Measurements from ENCODE around the gene ETFDH.
"Not testable (repeated sequence)": the region's sequence is repeated elsewhere in the genome, so short reads cannot be mapped to it uniquely, and the experiment has no call there.

The ETFDH gene

GRCh38 chr4:158724637-158725036 is 52.5 kb downstream of the ETFDH start:
- peaks cover 7 to 8% of the 10 kb centered on the region in 2 donors for H3K36me3 ChIP-seq (ENCODE audit: control insufficient read depth in 1 of 2, insufficient read depth in 2 of 2, low read length in 2 of 2)
- no peaks in the 10 kb centered on the region for H3K9me3 ChIP-seq (ENCODE audit: control insufficient read depth in 1 of 2, low read length in 2 of 2)
- no peak overlapping the region for H3K27ac ChIP-seq (ENCODE audit: low read length)
- H3K4me1 ChIP-seq (ENCODE audit: control insufficient read depth in 1 of 2, insufficient read depth in 2 of 2, low read length in 2 of 2): peaks cover 0 to 11% of the 10 kb centered on the region in 2 donors
- no peaks in the 10 kb centered on the region for H3K27me3 ChIP-seq (ENCODE audit: low read depth, low read length)
- no peak overlapping the region for H3K4me3 ChIP-seq (ENCODE audit: low read depth in 1 of 2, low read length in 2 of 2)

GRCh38 chr4:158726633-158727032 is 54.5 kb downstream of the ETFDH start:
- Histone ChIP-seq H3K4me1 (ENCODE audit: control insufficient read depth in 1 of 2, insufficient read depth in 2 of 2, low read length in 2 of 2) (peaks cover 0 to 10% of the 10 kb centered on the region in 2 donors), H3K27ac (ENCODE audit: low read length) (no peak overlapping the region), H3K27me3 (ENCODE audit: low read depth, low read length) (no peaks in the 10 kb centered on the region)

GRCh38 chr4:158728236-158728635 is 56.1 kb downstream of the ETFDH start:
- Histone ChIP-seq H3K27me3 (ENCODE audit: low read depth, low read length) (no peaks in the 10 kb centered on the region), H3K36me3 (ENCODE audit: control insufficient read depth in 1 of 2, insufficient read depth in 2 of 2, low read length in 2 of 2) (no peaks in the 10 kb centered on the region), H3K4me3 (ENCODE audit: low read depth in 1 of 2, low read length in 2 of 2) (no peak overlapping the region), H3K27ac (ENCODE audit: low read length) (no peak overlapping the region), H3K4me1 (ENCODE audit: control insufficient read depth in 1 of 2, insufficient read depth in 2 of 2, low read length in 2 of 2) (no peaks in the 10 kb centered on the region), H3K9me3 (ENCODE audit: control insufficient read depth in 1 of 2, low read length in 2 of 2) (no peaks in the 10 kb centered on the region)

More at GRCh38 chr4:158726633-158727032, 54.5 kb downstream of the ETFDH start:
- Histone ChIP-seq H3K4me3 (ENCODE audit: low read depth in 1 of 2, low read length in 2 of 2) (no peak overlapping the region), H3K9me3 (ENCODE audit: control insufficient read depth in 1 of 2, low read length in 2 of 2) (no peaks in the 10 kb centered on the region), H3K36me3 (ENCODE audit: control insufficient read depth in 1 of 2, insufficient read depth in 2 of 2, low read length in 2 of 2) (no peaks in the 10 kb centered on the region)

GRCh38 chr4:158729716-158730559 is 57.8 kb downstream of the ETFDH start:
- H3K27ac ChIP-seq (ENCODE audit: low read length): no peak overlapping the region
- H3K36me3 ChIP-seq (ENCODE audit: control insufficient read depth in 1 of 2, insufficient read depth in 2 of 2, low read length in 2 of 2): no peaks in the 10 kb centered on the region
- no peaks in the 10 kb centered on the region for H3K27me3 ChIP-seq (ENCODE audit: low read depth, low read length)
- no peaks in the 10 kb centered on the region for H3K9me3 ChIP-seq (ENCODE audit: control insufficient read depth in 1 of 2, low read length in 2 of 2)
- H3K4me1 ChIP-seq (ENCODE audit: control insufficient read depth in 1 of 2, insufficient read depth in 2 of 2, low read length in 2 of 2): no peaks in the 10 kb centered on the region
- no peak overlapping the region for H3K4me3 ChIP-seq (ENCODE audit: low read depth in 1 of 2, low read length in 2 of 2)

- H3K4me1 ChIP-seq (ENCODE audit: control insufficient read depth in 1 of 2, insufficient read depth in 2 of 2, low read length in 2 of 2): no peaks in the 10 kb centered on the region
- H3K4me3 ChIP-seq (ENCODE audit: low read depth in 1 of 2, low read length in 2 of 2): no peak overlapping the region
- H3K27me3 ChIP-seq (ENCODE audit: low read depth, low read length): no peaks in the 10 kb centered on the region
- no peak overlapping the region for H3K27ac ChIP-seq (ENCODE audit: low read length)
- H3K9me3 ChIP-seq (ENCODE audit: control insufficient read depth in 1 of 2, low read length in 2 of 2): no peaks in the 10 kb centered on the region
- no peaks in the 10 kb centered on the region for H3K36me3 ChIP-seq (ENCODE audit: control insufficient read depth in 1 of 2, insufficient read depth in 2 of 2, low read length in 2 of 2)
Observed at GRCh38 chr4:158738866-158739265, 66.8 kb downstream of the ETFDH start.

- H3K4me3 ChIP-seq (ENCODE audit: low read depth in 1 of 2, low read length in 2 of 2): no peak overlapping the region
- no peaks in the 10 kb centered on the region for H3K4me1 ChIP-seq (ENCODE audit: control insufficient read depth in 1 of 2, insufficient read depth in 2 of 2, low read length in 2 of 2)
- no peaks in the 10 kb centered on the region for H3K36me3 ChIP-seq (ENCODE audit: control insufficient read depth in 1 of 2, insufficient read depth in 2 of 2, low read length in 2 of 2)
- no peaks in the 10 kb centered on the region for H3K27me3 ChIP-seq (ENCODE audit: low read depth, low read length)
- H3K9me3 ChIP-seq (ENCODE audit: control insufficient read depth in 1 of 2, low read length in 2 of 2): no peaks in the 10 kb centered on the region
- no peak overlapping the region for H3K27ac ChIP-seq (ENCODE audit: low read length)
Observed at GRCh38 chr4:158739600-158739999, 67.5 kb downstream of the ETFDH start.

- H3K4me1 ChIP-seq (ENCODE audit: control insufficient read depth in 1 of 2, insufficient read depth in 2 of 2, low read length in 2 of 2): no peaks in the 10 kb centered on the region
Observed at GRCh38 chr4:158741326-158742021, 69.4 kb downstream of the ETFDH start.

DNA sequence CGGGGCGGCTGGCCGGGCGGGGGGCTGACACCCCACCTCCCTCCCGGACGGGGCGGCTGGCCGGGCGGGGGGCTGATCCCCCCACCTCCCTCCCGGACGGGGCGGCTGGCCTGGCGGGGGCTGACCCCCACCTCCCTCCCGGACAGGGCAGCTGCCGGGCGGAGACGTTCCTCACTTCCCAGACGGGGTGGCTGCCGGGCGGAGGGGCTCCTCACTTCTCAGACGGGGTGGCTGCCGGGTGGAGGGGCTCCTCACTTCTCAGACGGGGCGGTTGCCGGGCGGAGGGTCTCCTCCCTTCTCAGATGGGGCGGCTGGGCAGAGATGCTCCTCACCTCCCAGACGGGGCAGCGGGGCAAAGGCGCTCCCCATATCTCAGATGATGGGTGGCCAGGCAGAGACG is 74.4 kb downstream of the ETFDH start:
- H3K27ac ChIP-seq (ENCODE audit: low read length); H3K36me3 ChIP-seq (ENCODE audit: control insufficient read depth in 1 of 2, insufficient read depth in 2 of 2, low read length in 2 of 2); H3K4me3 ChIP-seq (ENCODE audit: low read depth in 1 of 2, low read length in 2 of 2); H3K27me3 ChIP-seq (ENCODE audit: low read depth, low read length); H3K9me3 ChIP-seq (ENCODE audit: control insufficient read depth in 1 of 2, low read length in 2 of 2); H3K4me1 ChIP-seq (ENCODE audit: control insufficient read depth in 1 of 2, insufficient read depth in 2 of 2, low read length in 2 of 2): not testable (repeated sequence)

More at GRCh38 chr4:158741326-158742021, 69.4 kb downstream of the ETFDH start:
- H3K9me3 ChIP-seq (ENCODE audit: control insufficient read depth in 1 of 2, low read length in 2 of 2): no peaks in the 10 kb centered on the region
- no peaks in the 10 kb centered on the region for H3K27me3 ChIP-seq (ENCODE audit: low read depth, low read length)
- H3K36me3 ChIP-seq (ENCODE audit: control insufficient read depth in 1 of 2, insufficient read depth in 2 of 2, low read length in 2 of 2): no peaks in the 10 kb centered on the region
- H3K27ac ChIP-seq (ENCODE audit: low read length): no peak overlapping the region
- no peak overlapping the region for H3K4me3 ChIP-seq (ENCODE audit: low read depth in 1 of 2, low read length in 2 of 2)

GRCh38 chr4:158750379-158750778 is 78.3 kb downstream of the ETFDH start:
- no peaks in the 10 kb centered on the region for H3K36me3 ChIP-seq (ENCODE audit: control insufficient read depth in 1 of 2, insufficient read depth in 2 of 2, low read length in 2 of 2)
- no peaks in the 10 kb centered on the region for H3K27me3 ChIP-seq (ENCODE audit: low read depth, low read length)
- no peak overlapping the region for H3K27ac ChIP-seq (ENCODE audit: low read length)
- no peaks in the 10 kb centered on the region for H3K4me1 ChIP-seq (ENCODE audit: control insufficient read depth in 1 of 2, insufficient read depth in 2 of 2, low read length in 2 of 2)
- no peaks in the 10 kb centered on the region for H3K9me3 ChIP-seq (ENCODE audit: control insufficient read depth in 1 of 2, low read length in 2 of 2)
- no peak overlapping the region for H3K4me3 ChIP-seq (ENCODE audit: low read depth in 1 of 2, low read length in 2 of 2)

DNA sequence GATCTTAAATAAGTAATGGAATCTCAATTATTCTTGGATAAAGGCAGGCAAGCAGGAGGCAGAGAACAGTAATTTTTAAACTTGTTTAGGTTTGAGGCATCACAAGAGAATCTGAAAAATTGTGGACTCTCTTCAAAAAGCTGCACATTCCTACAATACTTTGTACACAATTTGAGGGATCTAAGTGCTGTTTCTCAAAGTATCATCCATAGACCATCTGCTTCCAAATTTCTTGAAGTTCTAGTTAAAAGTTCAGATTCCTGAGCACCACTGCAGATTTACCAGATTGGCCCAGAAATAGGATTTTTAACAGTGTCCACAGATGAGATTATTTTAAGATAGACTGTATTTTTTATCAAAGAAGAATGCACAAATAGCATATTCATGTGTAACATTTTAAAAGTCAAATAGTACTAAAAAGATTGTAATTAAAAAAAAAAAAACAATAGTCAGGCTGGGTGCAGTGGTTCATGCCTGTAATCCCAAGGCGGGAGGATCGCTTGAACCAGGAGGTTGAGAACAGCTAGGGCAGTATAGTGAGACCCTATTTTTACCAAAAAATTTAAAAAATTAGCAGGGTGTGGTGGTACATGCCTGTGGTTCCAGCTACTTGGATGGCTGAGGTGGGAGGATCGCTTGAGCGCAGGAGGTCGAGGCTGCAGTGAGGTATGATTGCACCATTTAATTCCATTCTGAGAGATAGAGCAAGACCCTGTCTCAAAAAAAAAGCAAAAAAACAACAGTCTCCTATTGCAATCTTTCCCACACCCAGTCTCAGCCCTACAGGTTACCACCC is 82.5 kb downstream of the ETFDH start:
- Histone ChIP-seq H3K27me3 (ENCODE audit: low read depth, low read length) (no peaks in the 10 kb centered on the region), H3K36me3 (ENCODE audit: control insufficient read depth in 1 of 2, insufficient read depth in 2 of 2, low read length in 2 of 2) (no peaks in the 10 kb centered on the region), H3K9me3 (ENCODE audit: control insufficient read depth in 1 of 2, low read length in 2 of 2) (no peaks in the 10 kb centered on the region), H3K4me1 (ENCODE audit: control insufficient read depth in 1 of 2, insufficient read depth in 2 of 2, low read length in 2 of 2) (no peaks in the 10 kb centered on the region), H3K27ac (ENCODE audit: low read length) (no peak overlapping the region), H3K4me3 (ENCODE audit: low read depth in 1 of 2, low read length in 2 of 2) (no peak overlapping the region)

GRCh38 chr4:158755819-158756218 is 83.7 kb downstream of the ETFDH start:
- not testable (repeated sequence) for H3K27me3 ChIP-seq (ENCODE audit: low read depth, low read length); H3K27ac ChIP-seq (ENCODE audit: low read length)

More at GRCh38 chr4:158755819-158756218, 83.7 kb downstream of the ETFDH start:
- H3K4me3 ChIP-seq (ENCODE audit: low read depth in 1 of 2, low read length in 2 of 2); H3K9me3 ChIP-seq (ENCODE audit: control insufficient read depth in 1 of 2, low read length in 2 of 2); H3K36me3 ChIP-seq (ENCODE audit: control insufficient read depth in 1 of 2, insufficient read depth in 2 of 2, low read length in 2 of 2); H3K4me1 ChIP-seq (ENCODE audit: control insufficient read depth in 1 of 2, insufficient read depth in 2 of 2, low read length in 2 of 2): not testable (repeated sequence)

Measured in muscle layer of duodenum (tissue), 2 donors.